A673 (cell line): ENCODE data around the gene SLC25A21. TPM values are rescaled to one million over a fixed set of nuclear protein-coding genes. Genes with fewer than 3 reads are reported as not detected.

Experiments used
- BruUV-seq: library from RNA; stranded (reverse); fragments of 400-500 nt; replicated peaks from 2 replicates; lab custom pipeline; 2021; lab: Mats Ljungman, UMichigan
- CTCF ChIA-PET: fragments of 300-600 bp; sonication (Branson Sonifier 250); formaldehyde crosslinking; loops from one replicate; lab custom pipeline; 2022; ENCODE audit warnings: antibody characterized with exemption; lab: Charles Lee
- POLR2A ChIA-PET: fragments of 300-600 bp; sonication (Branson Sonifier 250); formaldehyde crosslinking; loops from one replicate; lab custom pipeline; 2022; ENCODE audit warnings: antibody characterized with exemption; ENCODE audit not compliant: low non-redundant PET; lab: Charles Lee
- DNase-seq: peaks from one replicate; pipeline ENCODE4 v3.0.0-alpha.2; 2015; ENCODE audit warnings: low spot score
- H3K27ac ChIP-seq: fragments of 200-600 bp; sonication (generic); 2 replicates; pipeline ENCODE4 v1.5.1; 2016; ENCODE audit warnings: mixed run types, low read depth, mild to moderate bottlenecking, mixed read lengths, antibody characterized with exemption, low read length; ENCODE audit not compliant: poor library complexity, severe bottlenecking
- H3K27me3 ChIP-seq: fragments of 200-600 bp; sonication (generic); replicated peaks from 2 replicates; pipeline ENCODE4 v1.6.1; 2017; ENCODE audit warnings: mixed run types, low read depth, mild to moderate bottlenecking, mixed read lengths, antibody characterized with exemption, low read length; ENCODE audit not compliant: insufficient read depth, poor library complexity
- H3K36me3 ChIP-seq: fragments of 200-600 bp; sonication (generic); 2 replicates; pipeline ENCODE4 v1.6.1; 2016; ENCODE audit warnings: mixed run types, mild to moderate bottlenecking, mixed read lengths, antibody characterized with exemption, low read length; ENCODE audit not compliant: insufficient read depth, poor library complexity, severe bottlenecking
- H3K4me1 ChIP-seq: fragments of 200-600 bp; sonication (generic); 2 replicates; pipeline ENCODE4 v1.6.1; 2017; ENCODE audit warnings: mixed run types, mild to moderate bottlenecking, mixed read lengths, antibody characterized with exemption, low read length; ENCODE audit not compliant: insufficient read depth, poor library complexity, severe bottlenecking
- H3K4me3 ChIP-seq: fragments of 200-600 bp; sonication (generic); 2 replicates; pipeline ENCODE4 v1.5.1; 2016; ENCODE audit warnings: low read depth, mixed run types, mild to moderate bottlenecking, mixed read lengths, low read length; ENCODE audit not compliant: poor library complexity, severe bottlenecking
- H3K9me3 ChIP-seq: fragments of 200-600 bp; sonication (generic); 2 replicates; pipeline ENCODE4 v1.6.1; 2016; ENCODE audit warnings: mixed run types, low read depth, mild to moderate bottlenecking, mixed read lengths, antibody characterized with exemption, low read length; ENCODE audit not compliant: poor library complexity, severe bottlenecking
- CTCF ChIP-seq: fragments of 300-800, 200-600 bp; sonication (generic); conservative IDR thresholded peaks from 2 replicates; pipeline ENCODE4 v1.5.1; 2017; ENCODE audit warnings: low read depth, mild to moderate bottlenecking, antibody characterized with exemption, low read length, moderate library complexity, mixed read lengths
- EZH2 ChIP-seq: fragments of 200-600 bp; sonication (generic); IDR thresholded peaks from 2 replicates; pipeline ENCODE4 v1.6.1; 2017; ENCODE audit warnings: borderline replicate concordance, low read depth, mild to moderate bottlenecking, mixed read lengths, antibody characterized with exemption, low read length; ENCODE audit not compliant: poor library complexity, severe bottlenecking
- intact Hi-C: fragments of 100-400 bp; cut with micrococcal nuclease; formaldehyde crosslinking; loops from one replicate; pipeline ENCODE4 v1.10.0; 2022; ENCODE audit not compliant: unreplicated experiment
- total RNA-seq: library from RNA; stranded (reverse); gene quantifications from 2 replicates; pipeline ENCODE4 v1.2.3, GENCODE V29; 2021

The SLC25A21 gene
- total RNA-seq, 1 experiment from 2014 or later: 4.7 TPM

GRCh38 chr14:36675581-36675980 is 496.8 kb downstream of the SLC25A21 start:
- H3K36me3 ChIP-seq: peaks cover 62% of the 10 kb centered on the region
- no peaks in the 10 kb centered on the region for H3K4me1 ChIP-seq
- intact Hi-C loops: no loop called here
- TF ChIP-seq EZH2 (no peak), CTCF (no peak)
- H3K27ac ChIP-seq: no peak overlapping the region
- no peaks in the 10 kb centered on the region for H3K27me3 ChIP-seq
- H3K9me3 ChIP-seq: no peaks in the 10 kb centered on the region
- no peak overlapping the region for H3K4me3 ChIP-seq
- BruUV-seq: no TSS peak
- ChIA-PET POLR2A (no interaction called here), CTCF (no interaction called here)
- DNase-seq: no peak

GRCh38 chr14:36674659-36675058 is 497.7 kb downstream of the SLC25A21 start:
- H3K4me3 ChIP-seq: no peak overlapping the region
- no peak for TF ChIP-seq EZH2
- no peak for TF ChIP-seq CTCF
- BruUV-seq: no TSS peak
- H3K9me3 ChIP-seq: no peaks in the 10 kb centered on the region
- intact Hi-C loops: no loop called here
- ChIA-PET POLR2A (no interaction called here), CTCF (no interaction called here)
- H3K4me1 ChIP-seq: no peaks in the 10 kb centered on the region
- H3K27ac ChIP-seq: no peak overlapping the region
- no peak for DNase-seq
- no peaks in the 10 kb centered on the region for H3K27me3 ChIP-seq
- H3K36me3 ChIP-seq: peaks cover 66% of the 10 kb centered on the region

- no TSS peak for BruUV-seq
- no peaks in the 10 kb centered on the region for H3K9me3 ChIP-seq
Observed at GRCh38 chr14:36672095-36672494, 500.3 kb downstream of the SLC25A21 start.

More at GRCh38 chr14:36672095-36672494, 500.3 kb downstream of the SLC25A21 start:
- ChIA-PET CTCF (no interaction called here), POLR2A (no interaction called here)
- Histone ChIP-seq H3K4me1 (peaks cover 9% of the 10 kb centered on the region), H3K36me3 (peaks cover 46% of the 10 kb centered on the region), H3K27ac (no peak overlapping the region), H3K4me3 (no peak overlapping the region), H3K27me3 (no peaks in the 10 kb centered on the region)
- TF ChIP-seq CTCF: no peak
- no peak for TF ChIP-seq EZH2
- no peak for DNase-seq
- intact Hi-C loops: no loop called here
